Glutamatergic neuron (in vitro differentiated cells): ENCODE measurements around the gene PRKG1. TPM values are rescaled to one million over a fixed set of nuclear protein-coding genes. Genes with fewer than 3 reads are reported as not detected.
"Not testable (repeated sequence)": the region's sequence is repeated elsewhere in the genome, so short reads cannot be mapped to it uniquely, and the experiment has no call there.

Source experiments
- DNase-seq: peaks from one replicate; pipeline ENCODE4 v3.0.0; 2022
- H3K27ac Mint-ChIP-seq: one replicate; pipeline ENCODE4 v1.8.0; 2020; ENCODE audit warnings: mild to moderate bottlenecking, mixed read lengths, inconsistent platforms; ENCODE audit not compliant: unreplicated experiment
- H3K27me3 Mint-ChIP-seq: one replicate; pipeline ENCODE4 v1.8.0; 2020; ENCODE audit warnings: mild to moderate bottlenecking, moderate library complexity, mixed read lengths, inconsistent platforms; ENCODE audit not compliant: unreplicated experiment
- H3K36me3 Mint-ChIP-seq: one replicate; pipeline ENCODE4 v1.8.0; 2020; ENCODE audit warnings: mild to moderate bottlenecking, mixed read lengths, inconsistent platforms; ENCODE audit not compliant: unreplicated experiment
- H3K4me1 Mint-ChIP-seq: one replicate; pipeline ENCODE4 v1.8.0; 2020; ENCODE audit warnings: mild to moderate bottlenecking, low read depth, mixed read lengths, inconsistent platforms; ENCODE audit not compliant: unreplicated experiment
- H3K4me3 Mint-ChIP-seq: one replicate; pipeline ENCODE4 v1.8.0; 2020; ENCODE audit warnings: mild to moderate bottlenecking, mixed read lengths, inconsistent platforms; ENCODE audit not compliant: unreplicated experiment
- H3K9me3 Mint-ChIP-seq: one replicate; pipeline ENCODE4 v1.8.0; 2020; ENCODE audit warnings: mild to moderate bottlenecking, moderate library complexity, mixed read lengths, inconsistent platforms; ENCODE audit not compliant: unreplicated experiment
- CTCF ChIP-seq: fragments of 200-600 bp; sonication (generic); IDR thresholded peaks from one replicate; pipeline ENCODE4 v1.5.0; 2021; ENCODE audit not compliant: partially characterized antibody, unreplicated experiment
- total RNA-seq: library from RNA; stranded (reverse); fragmentation: NEBNext Ultra II Directional; extraction: Animal tissue kit (Norgen Biotek cat#: 25700); gene quantifications from one replicate; pipeline ENCODE4 v1.2.1, GENCODE V29; 2021; ENCODE audit not compliant: unreplicated experiment

PRKG1 gene
- total RNA-seq, 1 donor from 2014 or later = 52.7 TPM

- no peak for TF ChIP-seq CTCF
- no peak overlapping the region for H3K27ac Mint-ChIP-seq
- DNase-seq = no peak
- no peaks in the 10 kb centered on the region for H3K27me3 Mint-ChIP-seq
- no peaks in the 10 kb centered on the region for H3K36me3 Mint-ChIP-seq
- H3K4me3 Mint-ChIP-seq = no peak overlapping the region
- peaks cover 2% of the 10 kb centered on the region for H3K9me3 Mint-ChIP-seq
- peaks cover 6% of the 10 kb centered on the region for H3K4me1 Mint-ChIP-seq
These were observed 1171.3 kb downstream of the PRKG1 start for GRCh38 chr10:52245547-52245946.

GRCh38 chr10:52247929-52248328 lies 1173.6 kb downstream of the PRKG1 start:
- H3K27ac Mint-ChIP-seq, H3K9me3 Mint-ChIP-seq, H3K4me3 Mint-ChIP-seq, H3K36me3 Mint-ChIP-seq, DNase-seq, H3K27me3 Mint-ChIP-seq: not testable (repeated sequence)
- H3K4me1 Mint-ChIP-seq = peaks cover 12% of the 10 kb centered on the region

GRCh38 chr10:52248697-52249306 lies 1174.5 kb downstream of the PRKG1 start:
- no peak for TF ChIP-seq CTCF
- Mint-ChIP-seq H3K4me3 (no peak overlapping the region), H3K27me3 (no peaks in the 10 kb centered on the region), H3K27ac (no peak overlapping the region), H3K4me1 (peaks cover 12% of the 10 kb centered on the region), H3K9me3 (no peaks in the 10 kb centered on the region), H3K36me3 (no peaks in the 10 kb centered on the region)
- no peak for DNase-seq

GRCh38 chr10:52249850-52250395 lies 1175.6 kb downstream of the PRKG1 start:
- Mint-ChIP-seq H3K4me3 (no peak overlapping the region), H3K27ac (no peak overlapping the region), H3K36me3 (no peaks in the 10 kb centered on the region), H3K4me1 (peaks cover 12% of the 10 kb centered on the region), H3K9me3 (no peaks in the 10 kb centered on the region), H3K27me3 (no peaks in the 10 kb centered on the region)
- no peak for DNase-seq
- no peak for TF ChIP-seq CTCF

GRCh38 chr10:52250510-52250909 lies 1176.2 kb downstream of the PRKG1 start:
- TF ChIP-seq CTCF = no peak
- H3K4me3 Mint-ChIP-seq = no peak overlapping the region
- H3K36me3 Mint-ChIP-seq = no peaks in the 10 kb centered on the region
- no peaks in the 10 kb centered on the region for H3K9me3 Mint-ChIP-seq
- H3K27me3 Mint-ChIP-seq = no peaks in the 10 kb centered on the region
- H3K4me1 Mint-ChIP-seq = peaks cover 12% of the 10 kb centered on the region
- DNase-seq = no peak
- no peak overlapping the region for H3K27ac Mint-ChIP-seq
